Right cardiac atrium (tissue), 5 donors: ENCODE measurements around the gene NDUFS8. TPM values are rescaled to one million over a fixed set of nuclear protein-coding genes. Genes with fewer than 3 reads are reported as not detected.
A peak's percentile ranks its signal among the peaks of the same experiment; 100 is the strongest.

Source experiments
- ATAC-seq, 2 donors: fragments of 200-7000 bp; cut with Tn5 transposase; one replicate each; pipeline versions ENCODE4 v1.8.0 to v1.9.1; 2020; ENCODE audit warnings: moderate library complexity in 2 of 2, mild to moderate bottlenecking in 1 of 2
- DNase-seq, 3 donors: peaks; one replicate each; pipeline ENCODE4 v3.0.0-alpha.2; 2020
- H3K27ac ChIP-seq: one replicate; pipeline ENCODE4 v1.5.1; 2013; ENCODE audit warnings: mild to moderate bottlenecking, low read length, control low read depth, moderate library complexity
- H3K27me3 ChIP-seq: one replicate; pipeline ENCODE4 v1.6.1; 2013; ENCODE audit not compliant: control insufficient read depth, insufficient read depth
- H3K4me1 ChIP-seq: one replicate; pipeline ENCODE4 v1.6.1; 2013; ENCODE audit warnings: low read length; ENCODE audit not compliant: control insufficient read depth, insufficient read depth
- H3K4me3 ChIP-seq: one replicate; pipeline ENCODE4 v1.5.1; 2013; ENCODE audit warnings: low read length, control low read depth
- H3K9me3 ChIP-seq: one replicate; pipeline ENCODE4 v1.6.1; 2013; ENCODE audit warnings: low read length; ENCODE audit not compliant: control insufficient read depth
- WGBS: extraction: QIAGEN DNeasy Blood & Tissue Kit; methylation state at CpG from one replicate; pipeline ENCODE4 v1.1.7; 2013; 5-methylcytosine and 5-hydroxymethylcytosine counted together
- intact Hi-C, 4 donors: fragments of 100-400 bp; cut with DNase I; formaldehyde crosslinking; loops; one replicate each; pipeline versions ENCODE4 v1.11.0 to v1.14.0; 2022 to 2023
- polyA plus RNA-seq: library from polyadenylated mRNA; stranded (reverse); fragments of 200-250 nt; gene quantifications from one replicate; pipeline ENCODE4 v1.2.3, GENCODE V29; 2013
- total RNA-seq, 4 donors: library from RNA; stranded (reverse); fragmentation: NEBNext Ultra II Directional; extraction: Animal tissue kit (Norgen Biotek cat#: 25700); gene quantifications; one replicate each; pipeline ENCODE4 v1.2.1, GENCODE V29; 2021
- donor health status: healthy with polysubstance abuse.
- donor health status: DM: no; HTN: yes; CAD: no.
- donor health status: DM: no; HTN: no; CAD: no.
- donor health status: DM: no; HTN: yes; CAD: no; lungs with severe emphysema.
- donor health status: DM: yes; HTN: yes; CAD: no.

The NDUFS8 gene
- total and polyA plus RNA-seq, 5 donors = 334 to 642 (median 433) TPM

DNA sequence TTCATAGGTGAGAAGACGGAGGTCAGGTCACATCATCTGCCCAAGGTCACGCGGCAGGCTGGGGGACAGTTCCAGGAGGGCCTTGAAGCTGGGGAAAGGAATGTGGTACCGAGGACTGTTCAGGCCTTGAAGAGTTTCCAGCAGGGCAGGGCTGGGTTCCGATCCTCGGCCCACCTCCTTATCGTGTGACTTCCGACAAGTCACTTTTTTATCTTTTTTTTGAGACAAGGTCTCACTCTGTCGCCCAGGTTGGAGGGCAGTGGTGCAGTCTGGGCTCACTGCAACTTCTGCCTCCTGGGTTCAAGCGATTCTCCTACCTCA lies 623 bp downstream of the NDUFS8 start:
- DNase-seq (no peak), ATAC-seq (peak in 1 of 2 donors; percentile 4)
- Histone ChIP-seq H3K9me3 (no peaks in the 10 kb centered on the region), H3K4me1 (peaks cover 2% of the 10 kb centered on the region), H3K27ac (peak overlapping the region; percentile 98), H3K27me3 (no peaks in the 10 kb centered on the region), H3K4me3 (peak overlapping the region; percentile 57)
- intact Hi-C loops = loop anchor here in 1 of 4 donors (10.0 kb wide), 1 partner anchor 284 kb away; the partner anchor contains the start of gene LRP5
- 11% methylated on average over 10 of the region's 10 CpGs for WGBS

DNA sequence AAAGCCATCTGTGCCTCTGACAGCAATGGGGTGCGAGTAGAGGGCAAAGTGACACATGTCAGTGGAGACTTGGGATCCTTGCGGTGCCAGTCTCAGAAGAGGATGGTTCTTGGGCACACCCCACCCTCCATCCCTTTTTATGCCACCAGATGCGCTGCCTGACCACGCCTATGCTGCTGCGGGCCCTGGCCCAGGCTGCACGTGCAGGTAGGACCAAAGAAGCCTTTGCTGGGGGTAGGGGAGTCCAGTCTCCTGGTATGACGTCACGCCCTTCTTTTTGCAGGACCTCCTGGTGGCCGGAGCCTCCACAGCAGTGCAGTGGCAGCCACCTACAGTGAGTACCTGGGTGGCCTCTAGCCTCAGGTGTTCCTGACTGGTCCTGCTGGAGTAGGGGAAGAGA lies 1.5 kb downstream of the NDUFS8 start:
- Histone ChIP-seq H3K4me1 (peaks cover 2% of the 10 kb centered on the region), H3K27ac (peak overlapping the region; percentile 32), H3K9me3 (no peaks in the 10 kb centered on the region), H3K4me3 (no peak overlapping the region), H3K27me3 (no peaks in the 10 kb centered on the region)
- 80% methylated on average over 9 of the region's 9 CpGs for WGBS
- ATAC-seq (no peak), DNase-seq (peak in 1 of 3 donors; percentile 42)
- intact Hi-C loops = loop anchor here in 1 of 4 donors (10.0 kb wide), 1 partner anchor 283 kb away; the partner anchor contains the start of gene LRP5

- intact Hi-C loops = loop anchor here in 1 of 4 donors (10.0 kb wide), 1 partner anchor 282 kb away; the partner anchor contains the start of gene LRP5
- peaks cover 9% of the 10 kb centered on the region for H3K4me1 ChIP-seq
- WGBS = 87% methylated on average over 29 of the region's 29 CpGs
- no peak overlapping the region for H3K4me3 ChIP-seq
- DNase-seq (peak in 2 of 3 donors; percentile 64 to 68), ATAC-seq (no peak)
- H3K27me3 ChIP-seq = no peaks in the 10 kb centered on the region
- H3K9me3 ChIP-seq = no peaks in the 10 kb centered on the region
- H3K27ac ChIP-seq = peak overlapping the region; percentile 70
These were observed 2.7 kb downstream of the NDUFS8 start for GRCh38 chr11:68032997-68033707.

GRCh38 chr11:68033708-68034045 lies 3.2 kb downstream of the NDUFS8 start:
- peak; percentile 13 to 15 for ATAC-seq
- H3K4me1 ChIP-seq = peaks cover 13% of the 10 kb centered on the region
- 51% methylated on average over 12 of the region's 12 CpGs for WGBS
- no peaks in the 10 kb centered on the region for H3K9me3 ChIP-seq
- DNase-seq = peak; percentile 67 to 85 (median 84)
- intact Hi-C loops = loop anchor here in 1 of 4 donors (10.0 kb wide), 1 partner anchor 281 kb away; the partner anchor contains the start of gene LRP5
- no peaks in the 10 kb centered on the region for H3K27me3 ChIP-seq
- peak overlapping the region; percentile 70 for H3K27ac ChIP-seq
- H3K4me3 ChIP-seq = no peak overlapping the region

DNA sequence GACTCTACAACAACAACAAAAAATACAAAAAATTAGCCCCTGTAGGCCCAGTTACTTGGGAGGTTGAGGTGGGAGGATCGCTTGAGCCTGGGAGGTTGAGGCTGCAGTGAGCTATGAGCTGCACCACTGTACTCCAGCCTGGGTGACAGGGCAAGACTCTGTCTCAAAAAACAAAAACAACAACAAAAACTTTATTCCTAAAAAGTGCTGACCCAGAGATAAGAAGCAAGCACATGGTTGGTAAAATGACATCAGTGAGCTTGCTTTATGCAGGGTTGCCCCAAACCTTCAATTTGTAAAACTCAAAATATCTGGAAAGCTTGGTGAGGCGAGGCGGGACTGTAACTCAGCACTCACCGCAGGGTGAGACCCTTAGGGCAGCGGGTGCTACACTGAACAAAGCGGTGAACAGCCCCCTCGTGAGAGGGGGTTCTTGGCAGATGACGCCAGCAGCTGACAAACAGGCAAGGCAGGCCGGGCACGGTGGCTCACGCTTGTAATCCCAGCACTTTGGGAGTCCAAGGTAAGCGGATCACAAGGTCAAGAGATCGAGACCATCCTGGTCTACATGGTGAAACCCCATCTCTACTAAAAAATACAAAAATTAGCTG lies 4.9 kb downstream of the NDUFS8 start:
- no peak overlapping the region for H3K27ac ChIP-seq
- DNase-seq = peak in 2 of 3 donors; percentile 30 to 40
- no peaks in the 10 kb centered on the region for H3K9me3 ChIP-seq
- peaks cover 13% of the 10 kb centered on the region for H3K4me1 ChIP-seq
- intact Hi-C loops = loop anchor here in 2 of 4 donors (5.0 to 10.0 kb wide), 2 partner anchors 82 to 279 kb away; partner anchors contain the start of gene LRP5 (in 1 of the 2)
- no peaks in the 10 kb centered on the region for H3K27me3 ChIP-seq
- no peak overlapping the region for H3K4me3 ChIP-seq
- WGBS = 87% methylated on average over 13 of the region's 13 CpGs
- ATAC-seq = no peak

DNA sequence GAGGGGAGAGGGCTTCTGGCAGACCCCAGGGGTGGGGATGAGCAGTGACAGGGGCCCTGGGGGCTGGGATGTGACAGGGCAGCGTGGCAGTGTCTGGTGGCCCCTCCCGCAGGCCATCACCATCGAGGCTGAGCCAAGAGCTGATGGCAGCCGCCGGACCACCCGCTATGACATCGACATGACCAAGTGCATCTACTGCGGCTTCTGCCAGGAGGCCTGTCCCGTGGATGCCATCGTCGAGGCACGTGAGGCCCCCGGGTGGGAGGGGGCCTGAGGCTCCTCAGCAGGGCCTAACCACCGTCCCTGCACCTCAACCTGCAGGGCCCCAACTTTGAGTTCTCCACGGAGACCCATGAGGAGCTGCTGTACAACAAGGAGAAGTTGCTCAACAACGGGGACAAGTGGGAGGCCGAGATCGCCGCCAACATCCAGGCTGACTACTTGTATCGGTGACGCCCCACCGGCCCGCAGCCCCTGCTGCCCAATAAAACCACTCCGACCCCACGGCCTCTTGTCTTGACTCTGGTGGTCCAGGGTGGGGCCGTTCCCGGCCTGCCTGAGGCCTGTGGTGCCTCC lies 5.7 kb downstream of the NDUFS8 start:
- ATAC-seq (no peak), DNase-seq (peak; percentile 45 to 73 (median 72))
- 77% methylated on average over 27 of the region's 27 CpGs for WGBS
- Histone ChIP-seq H3K4me3 (no peak overlapping the region), H3K9me3 (no peaks in the 10 kb centered on the region), H3K27ac (peak overlapping the region; percentile 64), H3K27me3 (no peaks in the 10 kb centered on the region), H3K4me1 (peaks cover 13% of the 10 kb centered on the region)
- intact Hi-C loops = loop anchor here in 2 of 4 donors (5.0 to 10.0 kb wide), 2 partner anchors 81 to 279 kb away; partner anchors contain the start of gene LRP5 (in 1 of the 2)

DNA sequence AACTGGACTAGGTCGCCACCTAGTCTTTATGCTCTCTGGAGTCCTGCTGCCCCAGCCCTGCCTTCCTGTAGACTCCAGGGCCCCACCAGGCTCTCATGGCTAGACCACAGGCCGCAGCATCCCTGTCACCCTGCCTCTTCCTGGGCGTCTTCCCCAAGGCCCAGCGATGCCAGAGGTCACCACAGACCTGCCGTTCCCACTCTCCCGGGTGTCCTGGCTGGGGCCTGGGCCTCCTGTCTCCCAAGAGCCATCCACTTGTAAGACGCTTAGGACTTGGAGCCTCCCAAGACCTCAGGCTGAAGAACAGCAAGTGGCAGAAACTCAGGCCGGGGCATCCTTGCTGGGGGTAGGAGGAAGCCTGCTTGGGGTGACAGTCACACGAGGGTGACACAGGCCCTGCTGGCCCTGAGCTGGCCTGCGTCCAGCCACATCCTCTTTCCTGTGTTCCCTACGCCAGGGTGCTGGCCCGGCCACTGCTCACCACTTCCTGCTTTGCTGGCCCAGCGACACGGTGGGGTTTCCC lies 6.3 kb downstream of the NDUFS8 start:
- Histone ChIP-seq H3K27me3 (no peaks in the 10 kb centered on the region), H3K9me3 (no peaks in the 10 kb centered on the region), H3K4me3 (no peak overlapping the region), H3K4me1 (peaks cover 11% of the 10 kb centered on the region), H3K27ac (peak overlapping the region; percentile 64)
- ATAC-seq = peak in 1 of 2 donors; percentile 21
- WGBS = 48% methylated on average over 14 of the region's 14 CpGs
- peak; percentile 68 to 88 (median 88) for DNase-seq
- intact Hi-C loops = loop anchor here in 2 of 4 donors (5.0 to 10.0 kb wide), 2 partner anchors 81 to 278 kb away; partner anchors contain the start of gene LRP5 (in 1 of the 2)

- H3K9me3 ChIP-seq = no peaks in the 10 kb centered on the region
- H3K4me1 ChIP-seq = peaks cover 11% of the 10 kb centered on the region
- intact Hi-C loops = loop anchor here in 2 of 4 donors (5.0 to 10.0 kb wide), 2 partner anchors 80 to 277 kb away; partner anchors contain the start of gene LRP5 (in 1 of the 2)
- no peaks in the 10 kb centered on the region for H3K27me3 ChIP-seq
- WGBS = 84% methylated on average over 20 of the region's 20 CpGs
- peak overlapping the region; percentile 64 for H3K27ac ChIP-seq
- no peak overlapping the region for H3K4me3 ChIP-seq
- ATAC-seq (no peak), DNase-seq (peak; percentile 18 to 52 (median 49))
These were observed 7.1 kb downstream of the NDUFS8 start for GRCh38 chr11:68037411-68038225.

DNA sequence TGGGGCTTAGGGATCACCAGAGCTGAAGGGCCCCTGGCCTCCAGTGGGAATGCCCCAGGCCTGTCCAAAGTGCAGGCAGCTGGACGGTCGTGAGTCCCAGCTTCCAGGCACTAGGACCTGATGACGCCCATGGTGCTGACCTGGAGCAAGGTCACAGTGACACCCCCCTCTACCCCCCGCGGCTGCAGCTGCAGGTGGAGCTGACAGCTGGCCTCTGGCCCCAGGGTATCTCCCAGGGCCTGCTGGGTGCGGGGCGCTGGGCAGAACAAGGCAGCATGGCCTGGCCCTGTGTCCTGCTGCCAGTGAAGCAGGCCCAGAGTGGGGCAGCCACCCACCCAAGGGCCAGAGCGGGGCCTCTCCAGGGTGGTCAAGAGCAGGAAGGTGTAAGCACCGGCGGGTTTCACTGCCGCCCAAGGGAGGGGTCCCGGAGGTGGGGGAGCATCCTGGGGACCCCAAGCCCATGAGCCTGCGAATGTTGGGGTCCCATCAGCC lies 7.8 kb downstream of the NDUFS8 start:
- no peaks in the 10 kb centered on the region for H3K27me3 ChIP-seq
- H3K4me3 ChIP-seq = peak overlapping the region; percentile 73
- WGBS = 27% methylated on average over 13 of the region's 13 CpGs
- intact Hi-C loops = loop anchor here in 2 of 4 donors (5.0 to 10.0 kb wide), 2 partner anchors 79 to 277 kb away; partner anchors contain the start of gene LRP5 (in 1 of the 2)
- H3K4me1 ChIP-seq = peaks cover 11% of the 10 kb centered on the region
- DNase-seq (peak in 2 of 3 donors; percentile 56 to 75), ATAC-seq (peak in 1 of 2 donors; percentile 5)
- H3K9me3 ChIP-seq = no peaks in the 10 kb centered on the region
- H3K27ac ChIP-seq = peak overlapping the region; percentile 82
